GM23338 (cell line): ENCODE results near the gene ADIPOR2. TPM values are rescaled to one million over a fixed set of nuclear protein-coding genes. Genes with fewer than 3 reads are reported as not detected.

ENCODE experiments used
- ATAC-seq: fragments of 200-7000 bp; cut with Tn5 transposase; 3 replicates; pipeline ENCODE4 v1.9.1; 2020
- DNase-seq: peaks from one replicate; pipeline ENCODE4 v3.0.0-alpha.2; 2015; ENCODE audit warnings: low spot score
- H2AFZ ChIP-seq: fragments of 200-600 bp; sonication (generic); 2 replicates; pipeline ENCODE4 v1.8.0; 2016; ENCODE audit warnings: antibody characterized with exemption, mild to moderate bottlenecking, moderate library complexity
- H3F3A ChIP-seq: fragments of 200-600 bp; sonication (generic); replicated peaks from 2 replicates; pipeline ENCODE4 v1.8.0; 2017; ENCODE audit warnings: antibody characterized with exemption, mixed run types, low read depth
- H3K27ac ChIP-seq: fragments of 200-600 bp; sonication (generic); 2 replicates; pipeline ENCODE4 v1.6.1; 2016; ENCODE audit warnings: low read depth
- H3K27me3 ChIP-seq: fragments of 200-600 bp; sonication (generic); 2 replicates; pipeline ENCODE4 v1.8.0; 2016; ENCODE audit warnings: mild to moderate bottlenecking, mixed run types, moderate library complexity; ENCODE audit not compliant: insufficient read depth
- H3K36me3 ChIP-seq: fragments of 200-600 bp; sonication (generic); 2 replicates; pipeline ENCODE4 v1.8.0; 2016; ENCODE audit warnings: mild to moderate bottlenecking; ENCODE audit not compliant: insufficient read depth
- H3K4me1 ChIP-seq: fragments of 200-600 bp; sonication (generic); 2 replicates; pipeline ENCODE4 v1.8.0; 2016; ENCODE audit warnings: mild to moderate bottlenecking, moderate library complexity; ENCODE audit not compliant: insufficient read depth
- H3K4me2 ChIP-seq: fragments of 200-600 bp; sonication (generic); 2 replicates; pipeline ENCODE4 v1.7.1; 2017; ENCODE audit warnings: mixed run types
- H3K4me3 ChIP-seq: fragments of 200-600 bp; sonication (generic); 2 replicates; pipeline ENCODE4 v1.6.1; 2016; ENCODE audit warnings: mixed run types
- H3K79me2 ChIP-seq: fragments of 200-600 bp; sonication (generic); replicated peaks from 2 replicates; pipeline ENCODE4 v1.8.0; 2017; ENCODE audit warnings: mild to moderate bottlenecking; ENCODE audit not compliant: insufficient read depth
- H3K9me2 ChIP-seq: fragments of 200-600 bp; sonication (generic); 2 replicates; pipeline ENCODE4 v1.8.0; 2017; ENCODE audit not compliant: insufficient read depth
- H4K20me1 ChIP-seq: fragments of 200-600 bp; sonication (generic); replicated peaks from 2 replicates; pipeline ENCODE4 v1.8.0; 2017; ENCODE audit warnings: mild to moderate bottlenecking; ENCODE audit not compliant: insufficient read depth
- H3K27ac Mint-ChIP-seq: 2 replicates; pipeline ENCODE4 v1.8.0; 2020; ENCODE audit warnings: inconsistent platforms, mild to moderate bottlenecking, moderate library complexity, mixed read lengths
- H3K27me3 Mint-ChIP-seq: 3 replicates; pipeline ENCODE4 v1.8.0; 2022; ENCODE audit warnings: low read depth, mild to moderate bottlenecking, moderate library complexity, mixed read lengths, inconsistent platforms; ENCODE audit not compliant: insufficient read depth, poor library complexity
- H3K36me3 Mint-ChIP-seq: 3 replicates; pipeline ENCODE4 v1.8.0; 2021; ENCODE audit warnings: low read depth, mild to moderate bottlenecking, inconsistent platforms, moderate library complexity, mixed read lengths
- H3K4me1 Mint-ChIP-seq: 3 replicates; pipeline ENCODE4 v1.8.0; 2020; ENCODE audit warnings: mild to moderate bottlenecking, inconsistent platforms, mixed read lengths
- H3K4me3 Mint-ChIP-seq: 3 replicates; pipeline ENCODE4 v1.8.0; 2021; ENCODE audit warnings: moderate library complexity, mild to moderate bottlenecking, inconsistent platforms, mixed read lengths
- H3K9me3 Mint-ChIP-seq: 3 replicates; pipeline ENCODE4 v1.8.0; 2020; ENCODE audit warnings: moderate library complexity, mild to moderate bottlenecking, inconsistent platforms, mixed read lengths
- EZH2 ChIP-seq: fragments of 200-600 bp; sonication (generic); IDR thresholded peaks from one replicate; pipeline ENCODE4 v1.8.0; 2017; ENCODE audit warnings: antibody characterized with exemption, mild to moderate bottlenecking, low read depth; ENCODE audit not compliant: unreplicated experiment
- EZH2phosphoT487 ChIP-seq: fragments of 200-600 bp; sonication (generic); IDR thresholded peaks from one replicate; pipeline ENCODE4 v1.8.1; 2018; ENCODE audit warnings: antibody characterized with exemption; ENCODE audit not compliant: unreplicated experiment
- POLR2AphosphoS5 ChIP-seq: IDR thresholded peaks from 2 replicates; pipeline ENCODE4 v1.6.1; 2016; ENCODE audit warnings: antibody characterized with exemption, low read depth
- STAT1 ChIP-seq: IDR thresholded peaks from one replicate; pipeline ENCODE4 v1.6.1; 2016; ENCODE audit warnings: antibody characterized with exemption; ENCODE audit not compliant: unreplicated experiment
- ZNF114 ChIP-seq: fragments of 250-450 bp; sonication (Bioruptor Pico); IDR thresholded peaks from 2 replicates; pipeline ENCODE4 v1.5.0; 2020; ENCODE audit warnings: mild to moderate bottlenecking, moderate library complexity
- ZNF331 ChIP-seq: fragments of 250-450 bp; sonication (Bioruptor Pico); IDR thresholded peaks from 2 replicates; pipeline ENCODE4 v1.5.0; 2020; ENCODE audit warnings: low read depth, mild to moderate bottlenecking, moderate library complexity
- polyA plus RNA-seq: library from polyadenylated mRNA; unstranded; fragments of >200 nt; fragmentation: Nextera tagmentation; extraction: Ambion mirVana; gene quantifications from 2 replicates; pipeline ENCODE4 v1.2.1, GENCODE V29; 2016
- total RNA-seq: library from RNA; depleted of rRNA; stranded (reverse); fragments of >200 nt; shearing (Covaris generic); gene quantifications from 2 replicates; pipeline ENCODE4 v1.2.3, GENCODE V29; 2014
- TF ChIP-seq, protein P1 (sequence below): fragments of 250-450 bp; sonication (Bioruptor Pico); IDR thresholded peaks from 2 replicates; pipeline ENCODE4 v1.5.0; 2020; ENCODE audit warnings: mild to moderate bottlenecking, moderate library complexity
- TF ChIP-seq, protein P2 (sequence below): IDR thresholded peaks from one replicate; pipeline ENCODE4 v1.6.1; 2018; ENCODE audit warnings: antibody characterized with exemption; ENCODE audit not compliant: unreplicated experiment
- TF ChIP-seq, protein P3 (sequence below): IDR thresholded peaks from 2 replicates; pipeline ENCODE4 v1.6.1; 2016; ENCODE audit warnings: antibody characterized with exemption

ADIPOR2 gene
- total and polyA plus RNA-seq, 2 experiments from 2014 or later: 11.7 to 36.2 TPM

DNA sequence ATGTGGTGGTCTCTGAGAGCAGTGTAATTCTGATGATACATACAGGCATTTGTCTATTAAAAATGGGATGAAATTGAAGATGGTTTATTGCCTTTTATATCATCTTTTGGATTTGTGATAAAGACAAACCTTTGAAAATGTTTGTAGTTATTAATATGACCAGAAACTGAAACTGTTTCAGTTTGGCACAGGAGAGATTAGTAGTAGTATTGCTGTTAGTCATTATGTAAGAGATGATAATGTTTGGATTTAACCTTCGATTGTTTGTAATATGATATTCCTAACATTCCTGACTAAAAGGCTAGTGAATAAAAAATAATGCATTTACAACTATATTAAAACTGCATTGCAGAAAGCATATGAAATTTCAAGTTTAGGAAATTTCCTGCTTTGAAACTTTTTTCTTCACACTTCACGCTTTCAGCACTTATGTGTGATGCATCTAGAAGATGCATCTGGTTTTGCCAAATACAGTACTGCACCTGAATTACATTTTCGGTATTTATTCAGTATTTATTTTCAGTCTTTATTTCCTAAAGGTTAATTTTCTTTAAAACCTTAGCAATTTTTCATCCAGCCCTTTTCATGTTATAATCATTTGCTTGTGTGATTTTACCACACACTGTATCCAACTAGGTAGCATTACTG, 25.5 kb downstream of the ADIPOR2 start:
- Histone ChIP-seq H3K36me3 (no peaks in the 10 kb centered on the region; the same call in 1 of the 2 replicates), H3K4me3 (no peak overlapping the region), H3K27ac (no peak overlapping the region), H3K79me2 (peaks cover 99% of the 10 kb centered on the region), H3K27me3 (no peaks in the 10 kb centered on the region), H3F3A (no peaks in the 10 kb centered on the region), H4K20me1 (peaks cover 5% of the 10 kb centered on the region; the same call in 1 of the 2 replicates), H2AFZ (no peak overlapping the region), H3K4me1 (no peaks in the 10 kb centered on the region), H3K9me2 (no peaks in the 10 kb centered on the region), H3K4me2 (no peak overlapping the region)
- Mint-ChIP-seq H3K27me3 (peaks cover 10% of the 10 kb centered on the region), H3K9me3 (peaks cover 32% of the 10 kb centered on the region), H3K27ac (no peak overlapping the region), H3K4me1 (peaks cover 3% of the 10 kb centered on the region), H3K4me3 (no peak overlapping the region), H3K36me3 (peaks cover 49% of the 10 kb centered on the region)
- TF ChIP-seq, protein P1, sequence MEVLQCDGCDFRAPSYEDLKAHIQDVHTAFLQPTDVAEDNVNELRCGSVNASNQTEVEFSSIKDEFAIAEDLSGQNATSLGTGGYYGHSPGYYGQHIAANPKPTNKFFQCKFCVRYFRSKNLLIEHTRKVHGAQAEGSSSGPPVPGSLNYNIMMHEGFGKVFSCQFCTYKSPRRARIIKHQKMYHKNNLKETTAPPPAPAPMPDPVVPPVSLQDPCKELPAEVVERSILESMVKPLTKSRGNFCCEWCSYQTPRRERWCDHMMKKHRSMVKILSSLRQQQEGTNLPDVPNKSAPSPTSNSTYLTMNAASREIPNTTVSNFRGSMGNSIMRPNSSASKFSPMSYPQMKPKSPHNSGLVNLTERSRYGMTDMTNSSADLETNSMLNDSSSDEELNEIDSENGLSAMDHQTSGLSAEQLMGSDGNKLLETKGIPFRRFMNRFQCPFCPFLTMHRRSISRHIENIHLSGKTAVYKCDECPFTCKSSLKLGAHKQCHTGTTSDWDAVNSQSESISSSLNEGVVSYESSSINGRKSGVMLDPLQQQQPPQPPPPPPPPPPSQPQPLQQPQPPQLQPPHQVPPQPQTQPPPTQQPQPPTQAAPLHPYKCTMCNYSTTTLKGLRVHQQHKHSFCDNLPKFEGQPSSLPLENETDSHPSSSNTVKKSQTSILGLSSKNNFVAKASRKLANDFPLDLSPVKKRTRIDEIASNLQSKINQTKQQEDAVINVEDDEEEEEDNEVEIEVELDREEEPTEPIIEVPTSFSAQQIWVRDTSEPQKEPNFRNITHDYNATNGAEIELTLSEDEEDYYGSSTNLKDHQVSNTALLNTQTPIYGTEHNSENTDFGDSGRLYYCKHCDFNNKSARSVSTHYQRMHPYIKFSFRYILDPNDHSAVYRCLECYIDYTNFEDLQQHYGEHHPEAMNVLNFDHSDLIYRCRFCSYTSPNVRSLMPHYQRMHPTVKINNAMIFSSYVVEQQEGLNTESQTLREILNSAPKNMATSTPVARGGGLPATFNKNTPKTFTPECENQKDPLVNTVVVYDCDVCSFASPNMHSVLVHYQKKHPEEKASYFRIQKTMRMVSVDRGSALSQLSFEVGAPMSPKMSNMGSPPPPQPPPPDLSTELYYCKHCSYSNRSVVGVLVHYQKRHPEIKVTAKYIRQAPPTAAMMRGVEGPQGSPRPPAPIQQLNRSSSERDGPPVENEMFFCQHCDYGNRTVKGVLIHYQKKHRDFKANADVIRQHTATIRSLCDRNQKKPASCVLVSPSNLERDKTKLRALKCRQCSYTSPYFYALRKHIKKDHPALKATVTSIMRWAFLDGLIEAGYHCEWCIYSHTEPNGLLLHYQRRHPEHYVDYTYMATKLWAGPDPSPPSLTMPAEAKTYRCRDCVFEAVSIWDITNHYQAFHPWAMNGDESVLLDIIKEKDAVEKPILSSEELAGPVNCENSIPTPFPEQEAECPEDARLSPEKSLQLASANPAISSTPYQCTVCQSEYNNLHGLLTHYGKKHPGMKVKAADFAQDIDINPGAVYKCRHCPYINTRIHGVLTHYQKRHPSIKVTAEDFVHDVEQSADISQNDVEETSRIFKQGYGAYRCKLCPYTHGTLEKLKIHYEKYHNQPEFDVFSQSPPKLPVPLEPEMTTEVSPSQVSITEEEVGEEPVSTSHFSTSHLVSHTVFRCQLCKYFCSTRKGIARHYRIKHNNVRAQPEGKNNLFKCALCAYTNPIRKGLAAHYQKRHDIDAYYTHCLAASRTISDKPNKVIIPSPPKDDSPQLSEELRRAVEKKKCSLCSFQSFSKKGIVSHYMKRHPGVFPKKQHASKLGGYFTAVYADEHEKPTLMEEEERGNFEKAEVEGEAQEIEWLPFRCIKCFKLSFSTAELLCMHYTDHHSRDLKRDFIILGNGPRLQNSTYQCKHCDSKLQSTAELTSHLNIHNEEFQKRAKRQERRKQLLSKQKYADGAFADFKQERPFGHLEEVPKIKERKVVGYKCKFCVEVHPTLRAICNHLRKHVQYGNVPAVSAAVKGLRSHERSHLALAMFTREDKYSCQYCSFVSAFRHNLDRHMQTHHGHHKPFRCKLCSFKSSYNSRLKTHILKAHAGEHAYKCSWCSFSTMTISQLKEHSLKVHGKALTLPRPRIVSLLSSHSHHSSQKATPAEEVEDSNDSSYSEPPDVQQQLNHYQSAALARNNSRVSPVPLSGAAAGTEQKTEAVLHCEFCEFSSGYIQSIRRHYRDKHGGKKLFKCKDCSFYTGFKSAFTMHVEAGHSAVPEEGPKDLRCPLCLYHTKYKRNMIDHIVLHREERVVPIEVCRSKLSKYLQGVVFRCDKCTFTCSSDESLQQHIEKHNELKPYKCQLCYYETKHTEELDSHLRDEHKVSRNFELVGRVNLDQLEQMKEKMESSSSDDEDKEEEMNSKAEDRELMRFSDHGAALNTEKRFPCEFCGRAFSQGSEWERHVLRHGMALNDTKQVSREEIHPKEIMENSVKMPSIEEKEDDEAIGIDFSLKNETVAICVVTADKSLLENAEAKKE (CRISPR knock-in tag): no peak
- TF ChIP-seq, protein P2, sequence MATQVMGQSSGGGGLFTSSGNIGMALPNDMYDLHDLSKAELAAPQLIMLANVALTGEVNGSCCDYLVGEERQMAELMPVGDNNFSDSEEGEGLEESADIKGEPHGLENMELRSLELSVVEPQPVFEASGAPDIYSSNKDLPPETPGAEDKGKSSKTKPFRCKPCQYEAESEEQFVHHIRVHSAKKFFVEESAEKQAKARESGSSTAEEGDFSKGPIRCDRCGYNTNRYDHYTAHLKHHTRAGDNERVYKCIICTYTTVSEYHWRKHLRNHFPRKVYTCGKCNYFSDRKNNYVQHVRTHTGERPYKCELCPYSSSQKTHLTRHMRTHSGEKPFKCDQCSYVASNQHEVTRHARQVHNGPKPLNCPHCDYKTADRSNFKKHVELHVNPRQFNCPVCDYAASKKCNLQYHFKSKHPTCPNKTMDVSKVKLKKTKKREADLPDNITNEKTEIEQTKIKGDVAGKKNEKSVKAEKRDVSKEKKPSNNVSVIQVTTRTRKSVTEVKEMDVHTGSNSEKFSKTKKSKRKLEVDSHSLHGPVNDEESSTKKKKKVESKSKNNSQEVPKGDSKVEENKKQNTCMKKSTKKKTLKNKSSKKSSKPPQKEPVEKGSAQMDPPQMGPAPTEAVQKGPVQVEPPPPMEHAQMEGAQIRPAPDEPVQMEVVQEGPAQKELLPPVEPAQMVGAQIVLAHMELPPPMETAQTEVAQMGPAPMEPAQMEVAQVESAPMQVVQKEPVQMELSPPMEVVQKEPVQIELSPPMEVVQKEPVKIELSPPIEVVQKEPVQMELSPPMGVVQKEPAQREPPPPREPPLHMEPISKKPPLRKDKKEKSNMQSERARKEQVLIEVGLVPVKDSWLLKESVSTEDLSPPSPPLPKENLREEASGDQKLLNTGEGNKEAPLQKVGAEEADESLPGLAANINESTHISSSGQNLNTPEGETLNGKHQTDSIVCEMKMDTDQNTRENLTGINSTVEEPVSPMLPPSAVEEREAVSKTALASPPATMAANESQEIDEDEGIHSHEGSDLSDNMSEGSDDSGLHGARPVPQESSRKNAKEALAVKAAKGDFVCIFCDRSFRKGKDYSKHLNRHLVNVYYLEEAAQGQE: no peak
- TF ChIP-seq EZH2 (no peak), STAT1 (no peak), EZH2phosphoT487 (no peak), ZNF114 (CRISPR knock-in tag) (no peak), ZNF331 (CRISPR knock-in tag) (no peak), POLR2AphosphoS5 (no peak)
- TF ChIP-seq, protein P3, sequence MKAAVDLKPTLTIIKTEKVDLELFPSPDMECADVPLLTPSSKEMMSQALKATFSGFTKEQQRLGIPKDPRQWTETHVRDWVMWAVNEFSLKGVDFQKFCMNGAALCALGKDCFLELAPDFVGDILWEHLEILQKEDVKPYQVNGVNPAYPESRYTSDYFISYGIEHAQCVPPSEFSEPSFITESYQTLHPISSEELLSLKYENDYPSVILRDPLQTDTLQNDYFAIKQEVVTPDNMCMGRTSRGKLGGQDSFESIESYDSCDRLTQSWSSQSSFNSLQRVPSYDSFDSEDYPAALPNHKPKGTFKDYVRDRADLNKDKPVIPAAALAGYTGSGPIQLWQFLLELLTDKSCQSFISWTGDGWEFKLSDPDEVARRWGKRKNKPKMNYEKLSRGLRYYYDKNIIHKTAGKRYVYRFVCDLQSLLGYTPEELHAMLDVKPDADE: no peak
- ATAC-seq (no peak), DNase-seq (no peak)
